Measurements from ENCODE around the gene NUTM2E. TPM values are rescaled to one million over a fixed set of nuclear protein-coding genes. Genes with fewer than 3 reads are reported as not detected.
"Not testable (repeated sequence)": the region's sequence is repeated elsewhere in the genome, so short reads cannot be mapped to it uniquely, and the experiment has no call there.

Gene NUTM2E
- total RNA-seq, 6 donors from 2014 or later: 0.23 to 0.57 TPM; not detected in 4

GRCh38 chr10:79816290-79816689, 10.2 kb upstream of the NUTM2E start:
- not testable (repeated sequence) for H3K27ac ChIP-seq, H3K4me3 ChIP-seq

GRCh38 chr10:79823387-79823786, 3.2 kb upstream of the NUTM2E start:
- WGBS, 2 donors: 78 to 81% methylated on average over 6 of the region's 6 CpGs

More at GRCh38 chr10:79816290-79816689, 10.2 kb upstream of the NUTM2E start:
- not testable (repeated sequence) for H3K9me3 ChIP-seq; DNase-seq; H3K4me1 ChIP-seq; H3K27me3 ChIP-seq; ATAC-seq (ENCODE audit: low FRiP score in 2 of 2); H3K36me3 ChIP-seq
- no CpG with 5 or more reads among the region's 2 CpGs for WGBS, 2 donors

GRCh38 chr10:79825587-79826011, 940 bp upstream of the NUTM2E start:
- Histone ChIP-seq H3K27ac (peak overlapping the region; percentile 84 to 93 (median 90)), H3K4me3 (peak overlapping the region in 3 of 4 donors; percentile 52 to 59 (median 55))
- WGBS, 2 donors: 1% methylated on average over 14 of the region's 38 CpGs; no CpG with 5 or more reads in 1 of the 2 donors
- not testable (repeated sequence) for H3K27me3 ChIP-seq, H3K4me1 ChIP-seq, H3K36me3 ChIP-seq, H3K9me3 ChIP-seq
- ATAC-seq (ENCODE audit: low FRiP score in 2 of 2) (peak; percentile 53 to 68), DNase-seq (peak; percentile 24 to 74)
- TF ChIP-seq CTCF (IDR thresholded peaks at IDR 0.05): peak in 1 of 6 experiments; percentile 18

More at GRCh38 chr10:79823387-79823786, 3.2 kb upstream of the NUTM2E start:
- H3K27me3 ChIP-seq; H3K4me3 ChIP-seq; H3K9me3 ChIP-seq; H3K27ac ChIP-seq; H3K4me1 ChIP-seq; DNase-seq; ATAC-seq (ENCODE audit: low FRiP score in 2 of 2); H3K36me3 ChIP-seq: not testable (repeated sequence)

- H3K36me3 ChIP-seq; H3K9me3 ChIP-seq; H3K27me3 ChIP-seq; ATAC-seq (ENCODE audit: low FRiP score in 2 of 2); H3K4me1 ChIP-seq: not testable (repeated sequence)
- peak overlapping the region; percentile 35 to 59 (median 54) for H3K4me3 ChIP-seq
- peak overlapping the region; percentile 84 to 93 (median 90) for H3K27ac ChIP-seq
- WGBS, 2 donors: 0% methylated on average over 6 of the region's 44 CpGs; no CpG with 5 or more reads in 1 of the 2 donors
- DNase-seq: peak in 1 of 2 donors; percentile 90
These were observed 426 bp upstream of the NUTM2E start for GRCh38 chr10:79826131-79826495.

- not testable (repeated sequence) for H3K36me3 ChIP-seq; H3K4me3 ChIP-seq; DNase-seq; H3K27me3 ChIP-seq; H3K9me3 ChIP-seq; H3K4me1 ChIP-seq; H3K27ac ChIP-seq; ATAC-seq (ENCODE audit: low FRiP score in 2 of 2)
- 70 to 76% methylated on average over 3 of the region's 3 CpGs for WGBS, 2 donors
These were observed 7.3 kb downstream of the NUTM2E start for GRCh38 chr10:79833833-79834232.

GRCh38 chr10:79835891-79836290, 9.4 kb downstream of the NUTM2E start:
- not testable (repeated sequence) for H3K4me3 ChIP-seq; H3K4me1 ChIP-seq; H3K27me3 ChIP-seq; H3K36me3 ChIP-seq; H3K27ac ChIP-seq; H3K9me3 ChIP-seq; ATAC-seq (ENCODE audit: low FRiP score in 2 of 2); DNase-seq
- WGBS, 2 donors: 69 to 93% methylated on average over 1 to 2 of the region's 2 CpGs

GRCh38 chr10:79836891-79837290, 10.4 kb downstream of the NUTM2E start:
- DNase-seq; H3K4me3 ChIP-seq; H3K27ac ChIP-seq; H3K36me3 ChIP-seq; H3K9me3 ChIP-seq; ATAC-seq (ENCODE audit: low FRiP score in 2 of 2); H3K27me3 ChIP-seq; H3K4me1 ChIP-seq: not testable (repeated sequence)
- WGBS, 2 donors: 53 to 62% methylated on average over 1 of the region's 1 CpG

- not testable (repeated sequence) for H3K9me3 ChIP-seq; H3K4me3 ChIP-seq; H3K27me3 ChIP-seq; H3K4me1 ChIP-seq; ATAC-seq (ENCODE audit: low FRiP score in 2 of 2); H3K36me3 ChIP-seq; H3K27ac ChIP-seq
- DNase-seq: peak in 1 of 2 donors; percentile 63
- WGBS, 2 donors: 85% methylated on average over 10 of the region's 16 CpGs; no CpG with 5 or more reads in 1 of the 2 donors
These were observed 11.9 kb downstream of the NUTM2E start for GRCh38 chr10:79838441-79838840.

GRCh38 chr10:79853191-79853854, 26.8 kb downstream of the NUTM2E start:
- H3K4me3 ChIP-seq; ATAC-seq (ENCODE audit: low FRiP score in 2 of 2); H3K27me3 ChIP-seq; H3K27ac ChIP-seq; H3K9me3 ChIP-seq; H3K4me1 ChIP-seq; H3K36me3 ChIP-seq; DNase-seq: not testable (repeated sequence)
- 85% methylated on average over 2 of the region's 8 CpGs; no CpG with 5 or more reads in 1 of the 2 donors for WGBS, 2 donors

- H3K9me3 ChIP-seq; DNase-seq; H3K4me1 ChIP-seq; H3K27me3 ChIP-seq; ATAC-seq (ENCODE audit: low FRiP score in 2 of 2); H3K36me3 ChIP-seq; H3K4me3 ChIP-seq; H3K27ac ChIP-seq: not testable (repeated sequence)
- 91 to 100% methylated on average over 1 of the region's 1 CpG for WGBS, 2 donors
These were observed 35.7 kb downstream of the NUTM2E start for GRCh38 chr10:79862269-79862668.

GRCh38 chr10:79862803-79863202, 36.3 kb downstream of the NUTM2E start:
- DNase-seq; H3K9me3 ChIP-seq; H3K36me3 ChIP-seq; H3K27me3 ChIP-seq; H3K27ac ChIP-seq; H3K4me3 ChIP-seq; H3K4me1 ChIP-seq; ATAC-seq (ENCODE audit: low FRiP score in 2 of 2): not testable (repeated sequence)
- 19% methylated on average over 3 of the region's 3 CpGs; no CpG with 5 or more reads in 1 of the 2 donors for WGBS, 2 donors

- not testable (repeated sequence) for DNase-seq; H3K9me3 ChIP-seq; H3K4me3 ChIP-seq; H3K36me3 ChIP-seq; H3K27me3 ChIP-seq; H3K4me1 ChIP-seq; H3K27ac ChIP-seq; ATAC-seq (ENCODE audit: low FRiP score in 2 of 2)
- WGBS, 2 donors: 93 to 94% methylated on average over 2 to 3 of the region's 9 CpGs
These were observed 40.5 kb downstream of the NUTM2E start for GRCh38 chr10:79866903-79867551.

All from upper lobe of left lung (tissue), 6 donors.